Measurements from ENCODE around the gene CPNE7.

CPNE7 gene

DNA sequence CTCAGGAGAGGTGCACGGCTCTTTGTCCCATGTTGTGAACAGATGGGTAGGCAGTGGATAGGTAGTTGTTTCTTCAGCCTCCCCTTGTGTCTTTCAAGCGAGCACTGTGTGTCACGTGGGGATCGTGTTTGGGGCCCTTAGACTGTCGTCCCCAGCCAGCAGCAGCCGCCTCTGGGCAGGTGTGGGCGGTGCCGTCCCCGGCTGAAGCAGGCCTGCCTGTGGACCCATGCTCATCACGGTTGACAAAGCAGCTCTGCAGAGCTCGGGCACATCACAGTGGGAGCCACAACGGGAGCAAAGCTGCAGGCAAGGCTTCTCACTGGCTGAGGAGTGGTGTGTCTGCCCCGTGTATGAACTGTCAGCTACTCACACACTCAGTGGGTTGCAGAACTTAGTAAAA is 19.8 kb upstream of the CPNE7 start:
- TF ChIP-seq EZH2phosphoT487 (IDR thresholded peaks at IDR 0.05; ENCODE audit: borderline replicate concordance, low read length) (no peak), CTCF (IDR thresholded peaks at IDR 0.05; ENCODE audit: low read depth, low read length, poor library complexity, severe bottlenecking) (no peak)
- Histone ChIP-seq H3F3A (ENCODE audit: control insufficient read depth, insufficient read depth) (peaks cover 4% of the 10 kb centered on the region), H3K9me3 (ENCODE audit: control insufficient read depth, insufficient read depth, low read length) (no peaks in the 10 kb centered on the region), H3K9me2 (replicated peaks; ENCODE audit: control insufficient read depth, low read length) (no peaks in the 10 kb centered on the region), H3K4me2 (ENCODE audit: low read length) (no peak overlapping the region), H3K4me1 (ENCODE audit: control insufficient read depth, low read length) (peaks cover 7% of the 10 kb centered on the region; the same call in 1 of the 2 replicates), H3K27ac (ENCODE audit: low read depth, low read length) (no peak overlapping the region), H3K27me3 (ENCODE audit: control insufficient read depth, low read length) (no peaks in the 10 kb centered on the region), H3K4me3 (ENCODE audit: low read length) (no peak overlapping the region), H4K20me1 (ENCODE audit: control insufficient read depth, insufficient read depth, low read depth, low read length) (no peaks in the 10 kb centered on the region), H3K36me3 (ENCODE audit: control insufficient read depth, low read length) (peaks cover 45% of the 10 kb centered on the region), H3K79me2 (ENCODE audit: control insufficient read depth, low read length) (peaks cover 11% of the 10 kb centered on the region)

DNA sequence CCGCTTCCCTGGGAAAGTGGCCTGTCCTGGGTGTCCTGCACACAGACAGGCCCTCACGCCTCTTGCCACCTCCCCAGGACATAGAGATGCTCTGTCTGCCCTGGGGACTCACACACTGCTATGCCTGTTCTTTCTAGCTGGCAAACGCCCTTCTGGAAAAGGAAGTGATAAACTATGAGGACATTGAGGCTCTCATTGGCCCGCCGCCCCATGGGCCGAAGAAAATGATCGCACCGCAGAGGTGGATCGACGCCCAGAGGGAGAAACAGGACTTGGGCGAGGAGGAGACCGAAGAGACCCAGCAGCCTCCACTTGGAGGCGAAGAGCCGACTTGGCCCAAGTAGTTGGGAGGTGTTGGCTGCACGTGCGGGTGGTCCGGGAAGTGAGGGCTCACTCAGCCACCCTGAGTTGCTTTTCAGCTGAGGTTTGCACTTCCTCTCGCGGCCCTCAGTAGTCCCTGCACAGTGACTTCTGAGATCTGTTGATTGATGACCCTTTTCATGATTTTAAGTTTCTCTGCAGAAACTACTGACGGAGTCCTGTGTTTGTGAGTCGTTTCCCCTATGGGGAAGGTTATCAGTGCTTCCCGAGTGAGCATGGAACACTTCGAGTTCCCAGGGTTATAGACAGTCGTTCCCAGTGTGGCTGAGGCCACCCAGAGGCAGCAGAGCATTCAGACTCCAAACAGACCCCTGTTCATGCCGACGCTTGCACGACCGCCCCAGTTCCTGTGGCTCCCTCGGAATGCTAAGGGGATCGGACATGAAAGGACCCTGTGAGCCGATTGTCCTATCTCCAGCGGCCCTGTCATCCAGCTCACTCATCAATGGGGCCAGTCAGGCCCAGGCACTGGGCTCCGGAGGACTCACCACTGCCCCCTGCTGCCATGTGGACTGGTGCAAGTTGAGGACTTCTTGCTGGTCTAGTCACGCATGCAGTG is 18.5 kb upstream of the CPNE7 start:
- peaks cover 23% of the 10 kb centered on the region for H3K79me2 ChIP-seq (ENCODE audit: control insufficient read depth, low read length)
- H3K9me3 ChIP-seq (ENCODE audit: control insufficient read depth, insufficient read depth, low read length), result no peaks in the 10 kb centered on the region
- H3F3A ChIP-seq (ENCODE audit: control insufficient read depth, insufficient read depth), result peaks cover 16% of the 10 kb centered on the region
- H3K27ac ChIP-seq (ENCODE audit: low read depth, low read length), result no peak overlapping the region
- H3K4me2 ChIP-seq (ENCODE audit: low read length), result no peak overlapping the region
- no peaks in the 10 kb centered on the region for H3K27me3 ChIP-seq (ENCODE audit: control insufficient read depth, low read length)
- H4K20me1 ChIP-seq (ENCODE audit: control insufficient read depth, insufficient read depth, low read depth, low read length), result peaks cover 9% of the 10 kb centered on the region
- peak; percentile 91 for TF ChIP-seq CTCF (IDR thresholded peaks at IDR 0.05; ENCODE audit: low read depth, low read length, poor library complexity, severe bottlenecking)
- no peak for TF ChIP-seq EZH2phosphoT487 (IDR thresholded peaks at IDR 0.05; ENCODE audit: borderline replicate concordance, low read length)
- peaks cover 53% of the 10 kb centered on the region for H3K36me3 ChIP-seq (ENCODE audit: control insufficient read depth, low read length)
- H3K4me3 ChIP-seq (ENCODE audit: low read length), result no peak overlapping the region
- H3K9me2 ChIP-seq (replicated peaks; ENCODE audit: control insufficient read depth, low read length), result no peaks in the 10 kb centered on the region
- peaks cover 12% of the 10 kb centered on the region for H3K4me1 ChIP-seq (ENCODE audit: control insufficient read depth, low read length)

GRCh38 chr16:89557690-89558490 is 17.7 kb upstream of the CPNE7 start:
- Histone ChIP-seq H3K4me1 (ENCODE audit: control insufficient read depth, low read length) (peaks cover 20% of the 10 kb centered on the region), H3K9me3 (ENCODE audit: control insufficient read depth, insufficient read depth, low read length) (no peaks in the 10 kb centered on the region), H4K20me1 (ENCODE audit: control insufficient read depth, insufficient read depth, low read depth, low read length) (peaks cover 18% of the 10 kb centered on the region), H3K79me2 (ENCODE audit: control insufficient read depth, low read length) (peaks cover 32% of the 10 kb centered on the region), H3K4me2 (ENCODE audit: low read length) (no peak overlapping the region), H3K27me3 (ENCODE audit: control insufficient read depth, low read length) (no peaks in the 10 kb centered on the region), H3K9me2 (replicated peaks; ENCODE audit: control insufficient read depth, low read length) (no peaks in the 10 kb centered on the region), H3K36me3 (ENCODE audit: control insufficient read depth, low read length) (peaks cover 62% of the 10 kb centered on the region), H3F3A (ENCODE audit: control insufficient read depth, insufficient read depth) (peaks cover 25% of the 10 kb centered on the region), H3K27ac (ENCODE audit: low read depth, low read length) (no peak overlapping the region), H3K4me3 (ENCODE audit: low read length) (no peak overlapping the region)
- TF ChIP-seq CTCF (IDR thresholded peaks at IDR 0.05; ENCODE audit: low read depth, low read length, poor library complexity, severe bottlenecking), result peak; percentile 32
- TF ChIP-seq EZH2phosphoT487 (IDR thresholded peaks at IDR 0.05; ENCODE audit: borderline replicate concordance, low read length), result no peak

Data from DOHH2 (cell line).